GM18951 (cell line): ENCODE results near the gene VSTM2B.

ENCODE experiments used
- POLR2A ChIP-seq: IDR thresholded peaks from 4 replicates; pipeline ENCODE4 v1.6.1; 2011; ENCODE audit warnings: mild to moderate bottlenecking; ENCODE audit not compliant: insufficient read length, insufficient read depth; ENCODE audit errors: extremely low read depth
- in situ Hi-C: fragments of 300-500 bp; cut with MboI; formaldehyde crosslinking; loops from one replicate; pipeline ENCODE4 v1.12.0; 2022; ENCODE audit warnings: low sequenced_read_pairs, mixed read lengths, inconsistent platforms; ENCODE audit not compliant: unreplicated experiment

Gene VSTM2B

DNA sequence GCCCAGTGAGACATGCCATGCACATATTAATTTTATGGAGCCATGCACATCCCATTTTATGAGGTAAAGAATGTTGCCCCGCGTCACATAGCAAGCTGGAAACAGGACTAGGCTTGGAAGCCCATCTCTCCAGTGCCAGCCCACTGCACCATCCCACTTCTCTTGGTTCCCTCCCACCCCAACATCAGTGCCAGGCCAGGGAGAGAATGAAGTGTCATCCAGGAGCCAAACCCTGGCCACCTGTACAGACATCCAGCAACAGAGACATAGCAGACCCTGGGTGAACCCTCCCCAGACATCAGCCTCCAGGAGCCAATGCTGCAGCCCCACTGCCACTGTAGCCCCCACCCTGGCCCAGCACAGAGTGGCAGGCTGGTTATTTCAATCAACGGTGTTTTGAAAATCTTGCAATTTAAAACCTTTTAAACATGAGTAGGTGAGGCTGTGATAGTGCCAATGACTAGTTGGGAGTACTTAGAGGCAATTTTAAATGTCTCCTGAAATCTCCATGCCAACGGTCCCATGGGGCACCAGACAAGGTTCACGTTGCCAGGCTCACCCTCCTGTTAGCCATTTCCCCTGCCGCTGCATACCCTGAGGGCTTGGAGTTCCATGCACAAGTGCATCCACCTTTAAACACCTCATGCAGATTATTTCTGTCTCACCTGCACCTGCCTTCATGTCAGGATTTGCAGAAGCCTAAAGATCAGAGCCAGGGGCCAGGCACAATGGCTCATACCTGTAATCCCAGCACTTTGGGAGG is 34.7 kb downstream of the VSTM2B start:
- in situ Hi-C loops = no loop called here
- TF ChIP-seq POLR2A = no peak

DNA sequence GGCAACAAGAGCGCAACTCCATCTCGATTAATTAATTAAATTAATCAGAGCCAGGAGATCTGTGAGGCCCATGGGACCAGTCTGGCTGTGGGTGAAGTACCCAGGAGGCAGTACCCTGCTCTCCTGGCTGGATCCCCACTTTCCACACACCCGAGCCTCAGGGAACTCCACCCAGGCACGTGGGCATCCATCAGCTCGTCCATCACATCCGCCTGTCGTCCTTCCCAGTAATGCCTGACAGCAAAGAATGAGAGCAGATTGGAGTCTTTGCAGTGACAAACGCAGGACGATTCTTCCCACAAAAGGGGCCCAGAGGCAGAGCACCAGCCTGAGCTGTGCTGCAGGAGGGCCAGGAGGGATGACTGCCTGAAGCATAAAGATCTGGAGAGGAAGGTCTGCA is 35.8 kb downstream of the VSTM2B start:
- no peak for TF ChIP-seq POLR2A
- in situ Hi-C loops = no loop called here

DNA sequence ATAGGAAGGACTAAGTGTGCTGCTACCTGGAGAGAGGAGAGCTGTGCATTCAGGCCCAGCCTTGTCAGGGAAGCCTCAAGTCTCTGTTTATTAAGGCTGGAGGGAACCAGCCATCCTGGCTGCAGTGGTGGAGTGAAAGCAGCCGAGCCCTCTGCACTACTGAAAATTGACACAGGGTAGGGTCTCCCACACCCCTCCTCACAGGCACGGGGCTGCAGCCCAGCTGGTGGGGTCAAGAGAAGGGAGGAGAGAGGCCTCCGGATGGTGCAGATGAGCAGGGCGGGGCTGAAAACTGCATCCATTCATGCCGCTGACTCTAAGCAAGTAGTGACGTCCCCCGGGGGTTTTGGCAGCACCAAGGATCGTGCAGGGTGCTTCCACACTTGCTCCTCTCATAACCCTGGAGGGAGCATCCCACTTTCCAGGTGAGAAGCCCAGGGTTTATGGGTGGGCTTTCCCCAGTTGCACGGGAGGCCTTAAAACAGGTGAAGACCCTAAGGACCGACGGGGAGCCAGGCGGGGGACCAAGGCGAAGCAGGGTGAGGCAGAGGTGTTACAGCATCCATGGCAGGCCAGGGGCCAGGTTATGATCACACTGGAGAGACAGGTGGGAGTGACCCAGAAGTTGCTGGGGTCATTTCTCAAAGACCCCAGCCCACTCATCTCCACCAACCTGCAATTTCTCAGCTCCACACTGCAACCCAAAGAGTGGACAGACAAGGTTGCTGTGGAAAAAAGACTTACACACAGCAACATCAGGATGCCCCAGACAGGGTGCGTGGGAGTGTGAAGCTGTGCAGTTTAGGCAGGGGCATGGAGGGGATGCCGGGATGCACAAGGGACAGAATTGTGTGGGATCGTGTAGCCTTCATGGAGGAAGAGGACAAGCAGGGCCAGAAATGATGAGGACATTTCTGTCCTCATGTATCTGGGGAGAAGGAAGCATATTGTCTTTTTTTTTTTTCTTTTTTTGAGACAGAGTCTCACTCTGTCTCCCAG is 36.8 kb downstream of the VSTM2B start:
- in situ Hi-C loops = no loop called here
- no peak for TF ChIP-seq POLR2A

DNA sequence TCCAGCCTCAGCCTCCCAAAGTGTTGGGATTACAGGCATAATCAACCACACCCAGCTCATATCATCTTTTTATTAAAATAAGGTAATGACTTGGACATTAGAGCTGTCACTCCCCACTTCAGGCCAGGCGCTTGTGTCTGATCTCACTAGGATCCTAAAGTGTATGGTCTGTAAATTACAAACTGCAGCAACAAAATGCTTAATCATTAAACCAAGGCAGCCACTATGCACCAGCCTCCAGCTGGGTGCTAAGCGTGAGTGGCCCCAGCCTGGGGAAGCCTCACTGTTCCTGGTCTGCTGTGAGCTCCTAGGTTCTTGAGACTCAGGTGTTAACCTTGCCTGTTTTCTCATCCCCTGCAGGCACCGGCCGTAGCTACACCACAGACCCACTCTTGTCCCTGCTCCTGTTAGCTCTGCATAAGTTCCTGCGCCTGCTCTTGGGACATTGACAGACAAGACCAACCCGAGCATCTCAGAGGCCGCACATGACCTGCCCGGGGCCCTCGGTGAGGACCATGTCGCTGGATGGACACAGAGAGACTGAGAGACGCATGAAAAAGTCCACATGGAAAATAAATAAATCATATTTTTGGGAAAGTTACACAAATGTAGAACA is 37.8 kb downstream of the VSTM2B start:
- in situ Hi-C loops = no loop called here
- no peak for TF ChIP-seq POLR2A

DNA sequence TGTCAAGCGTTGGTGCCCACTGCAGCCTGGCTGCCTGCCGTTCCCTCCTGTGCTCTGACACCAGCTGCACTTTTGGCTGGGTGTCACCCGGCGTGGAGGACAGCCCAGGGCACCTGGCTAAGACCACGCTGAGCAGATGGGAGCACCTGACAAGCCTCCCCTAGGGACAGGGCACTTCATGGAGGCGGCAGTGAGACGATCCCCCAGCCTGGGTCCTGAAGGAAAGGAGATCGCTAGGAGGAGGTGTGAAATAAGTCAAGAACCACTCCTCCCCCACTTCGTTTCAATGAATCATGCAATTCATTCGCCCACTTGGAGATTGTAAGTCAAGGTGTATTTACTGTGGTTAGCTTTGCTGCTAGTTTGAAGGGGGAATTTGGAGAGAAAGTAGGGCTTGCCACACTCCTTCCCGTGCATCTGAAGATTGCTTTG is 38.8 kb downstream of the VSTM2B start:
- in situ Hi-C loops = no loop called here

DNA sequence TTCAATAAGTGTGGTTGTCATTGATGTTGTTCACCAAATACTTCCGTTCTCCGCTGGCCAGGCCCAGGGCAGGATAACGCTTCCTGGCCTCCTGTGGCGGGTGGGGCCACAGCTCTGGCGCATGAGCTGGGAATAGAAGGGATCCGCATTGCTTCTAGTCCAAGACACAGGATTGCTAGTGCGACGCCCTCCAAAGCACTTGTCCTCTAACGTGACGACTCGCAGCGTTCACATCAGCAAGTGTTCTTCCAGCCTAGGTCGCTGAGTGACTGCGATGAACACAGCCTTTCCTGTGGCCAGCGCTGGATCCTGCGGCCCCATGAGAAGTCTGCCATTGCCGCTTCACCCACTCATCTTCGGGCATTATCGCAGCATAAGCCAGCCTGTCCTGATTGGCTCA is 39.4 kb downstream of the VSTM2B start:
- in situ Hi-C loops = no loop called here
- TF ChIP-seq POLR2A = no peak

More for the DNA sequence above, 38.8 kb downstream of the VSTM2B start:
- no peak for TF ChIP-seq POLR2A

DNA sequence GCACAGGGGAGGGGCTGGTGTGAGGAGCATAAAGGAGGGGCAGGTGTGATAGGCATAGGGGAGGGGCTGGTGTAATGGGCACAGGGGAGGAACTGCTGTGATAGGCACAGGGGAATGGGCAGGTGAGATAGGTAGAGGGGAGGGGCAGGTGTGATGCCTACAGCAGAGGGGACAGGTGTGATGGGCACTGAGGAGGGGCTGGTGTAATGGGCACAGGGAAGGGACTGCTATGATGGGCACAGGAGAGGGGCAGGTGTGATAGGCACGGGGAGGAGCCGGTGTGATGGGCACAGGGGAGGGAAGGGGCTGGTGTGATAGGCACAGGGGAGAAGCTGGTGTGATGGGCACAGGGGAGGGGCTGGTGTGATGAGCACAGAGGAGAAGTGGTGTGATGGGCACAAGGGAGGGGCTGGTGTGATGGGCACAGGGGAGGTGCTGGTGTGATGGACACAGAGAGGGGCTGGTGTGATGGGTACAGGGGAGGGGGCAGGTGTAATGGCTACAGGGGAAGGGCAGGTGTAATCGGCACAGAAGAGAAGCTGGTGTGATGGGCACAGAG is 40.8 kb downstream of the VSTM2B start:
- in situ Hi-C loops = no loop called here

DNA sequence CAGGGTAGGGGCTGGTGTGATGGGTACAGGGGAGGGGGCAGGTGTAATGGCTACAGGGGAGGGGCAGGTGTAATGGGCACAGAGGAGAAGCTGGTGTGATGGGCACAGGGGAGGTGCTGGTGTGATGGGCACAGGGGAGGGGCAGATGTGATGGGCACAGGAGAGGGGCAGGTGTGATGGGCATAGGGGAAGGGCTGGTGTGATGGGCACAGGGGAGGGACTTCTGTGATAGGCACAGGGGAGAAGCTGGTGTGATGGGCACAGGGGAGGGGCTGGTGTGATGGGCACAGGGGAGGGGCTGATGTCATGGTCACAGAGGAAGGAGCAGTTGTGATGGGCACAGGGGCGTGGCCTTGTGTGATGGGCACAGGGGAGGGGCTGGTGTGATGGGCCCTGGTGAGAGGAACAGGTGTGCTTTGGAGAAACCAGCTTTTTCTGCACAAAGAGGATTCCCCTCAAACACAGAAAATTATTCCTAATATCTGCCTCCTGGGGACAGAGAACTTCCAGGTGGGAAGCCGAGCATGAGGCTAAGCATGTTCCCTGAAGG is 41.6 kb downstream of the VSTM2B start:
- no peak for TF ChIP-seq POLR2A
- in situ Hi-C loops = no loop called here

More for the DNA sequence above, 40.8 kb downstream of the VSTM2B start:
- TF ChIP-seq POLR2A = no peak

DNA sequence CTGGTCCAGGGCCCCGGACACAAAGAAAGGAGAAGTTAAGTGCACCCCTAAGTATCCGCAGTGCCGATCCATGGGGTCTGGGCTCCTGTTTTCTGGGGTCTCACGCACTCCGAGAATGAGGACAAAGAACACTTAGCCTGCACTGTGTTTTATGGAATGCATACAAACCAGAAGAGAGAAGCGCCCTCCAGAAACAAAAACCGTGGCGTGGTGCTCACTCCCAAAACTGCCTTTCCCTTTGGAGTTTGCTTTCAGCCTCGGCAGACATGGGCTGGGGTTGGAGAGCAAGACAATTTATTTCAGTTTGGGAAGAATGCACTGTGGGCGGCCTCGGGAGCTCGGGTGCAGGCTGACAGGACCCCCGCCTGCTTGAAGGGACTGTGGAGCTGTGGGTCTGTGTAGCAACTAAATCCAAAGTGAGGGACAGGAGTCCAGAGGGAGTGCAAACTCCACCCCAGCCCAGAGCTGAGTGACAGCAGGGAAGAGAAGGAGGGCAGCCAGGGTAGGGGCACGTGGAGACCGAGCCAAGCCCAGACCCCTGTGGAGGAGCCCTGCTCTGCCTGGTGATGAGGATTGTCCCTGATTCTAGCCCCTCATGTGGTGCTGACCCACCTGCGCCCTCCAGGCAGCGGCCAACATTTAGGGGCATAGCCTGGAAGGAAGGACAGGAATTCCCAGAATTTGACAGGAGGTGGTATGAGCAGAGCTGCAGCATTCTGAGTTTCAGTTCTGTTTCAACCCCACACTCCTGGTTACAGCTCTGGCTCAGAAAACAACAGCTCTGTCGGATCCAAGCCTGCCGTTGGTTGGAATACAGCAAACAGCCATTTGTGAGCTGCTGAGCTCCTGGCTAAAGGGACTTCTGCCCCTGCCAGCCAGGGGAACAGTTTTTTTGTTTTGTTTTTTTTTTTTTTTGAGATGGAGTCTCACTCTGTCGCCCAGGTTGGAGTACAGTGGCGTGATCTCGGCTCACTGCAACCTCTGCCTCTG is 42.5 kb downstream of the VSTM2B start:
- in situ Hi-C loops = no loop called here

DNA sequence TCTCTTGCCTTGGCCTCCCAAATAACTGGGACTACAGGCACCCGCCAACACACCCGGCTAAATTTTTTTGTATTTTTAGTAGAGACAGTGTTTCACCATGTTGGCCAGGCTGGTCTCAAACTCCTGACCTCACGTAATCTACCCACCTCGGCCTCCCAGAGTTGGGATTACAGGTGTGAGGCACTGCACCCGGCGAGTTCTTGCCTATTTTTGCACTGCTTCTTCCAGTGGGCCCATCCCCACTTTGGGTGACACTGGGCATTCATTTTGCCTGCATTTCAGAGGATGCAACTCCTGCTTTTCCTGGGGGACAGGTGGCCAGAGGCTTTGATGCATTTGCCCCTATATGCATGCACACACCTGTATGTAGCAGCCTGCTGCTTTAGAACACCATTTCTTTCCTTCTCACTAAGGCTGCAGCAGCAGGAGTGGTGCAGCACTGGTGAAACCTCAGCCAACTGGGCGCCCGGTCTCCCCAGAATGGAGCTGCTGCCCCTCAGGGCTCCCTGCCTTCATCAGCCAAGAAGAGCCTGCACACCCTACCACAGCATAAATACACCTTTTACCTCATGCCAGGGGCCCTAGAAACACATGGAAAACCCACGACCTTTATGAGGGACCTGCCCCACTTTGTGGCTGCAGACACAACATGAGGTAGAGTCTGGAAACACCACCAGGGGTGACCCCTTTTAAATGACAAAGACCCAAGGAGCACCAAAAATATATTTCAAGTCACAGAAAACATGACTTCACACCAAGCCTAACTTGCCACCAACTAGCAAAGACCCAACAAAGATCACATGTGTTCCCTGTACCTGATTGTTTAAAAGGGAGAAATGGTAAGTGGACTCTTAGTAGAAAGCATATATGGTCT is 43.5 kb downstream of the VSTM2B start:
- in situ Hi-C loops = no loop called here
- no peak for TF ChIP-seq POLR2A

More for the DNA sequence above, 42.5 kb downstream of the VSTM2B start:
- no peak for TF ChIP-seq POLR2A

DNA sequence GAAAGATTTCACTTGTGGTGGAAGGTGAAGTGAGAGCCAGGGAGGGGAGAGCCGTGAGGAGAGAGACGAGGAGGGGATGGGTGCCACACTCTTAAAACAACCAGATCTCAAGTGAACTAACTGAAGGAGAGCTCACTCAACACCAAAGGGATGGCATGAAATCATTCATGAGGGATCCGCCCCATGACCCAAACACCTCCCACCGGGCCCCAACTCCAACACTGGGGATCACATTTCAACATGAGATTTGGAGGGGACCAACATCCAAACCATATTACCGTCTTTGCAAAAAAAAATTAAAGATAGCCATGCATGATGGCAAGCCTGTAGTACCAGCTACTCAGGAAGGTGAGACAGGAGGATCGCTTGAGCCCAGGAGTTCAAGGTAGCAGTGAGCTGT is 45.4 kb downstream of the VSTM2B start:
- in situ Hi-C loops = no loop called here
- no peak for TF ChIP-seq POLR2A
